PFSK-1 (cell line): Measurements from ENCODE around the gene KLHDC4.

Experiments used
- POLR2AphosphoS5 ChIP-seq: IDR thresholded peaks from 2 replicates; pipeline ENCODE4 v1.6.1; 2012; ENCODE audit warnings: low read depth, mild to moderate bottlenecking, control low read depth, low read length, moderate library complexity
- REST ChIP-seq, 2 experiments: IDR thresholded peaks; 2 replicates each; pipeline versions ENCODE4 v1.6.1 to v1.8.0; 2011 to 2012; ENCODE audit warnings: low read depth in 2 of 2, low read length in 2 of 2, control low read depth in 1 of 2, inconsistent platforms in 1 of 2, mild to moderate bottlenecking in 1 of 2, moderate library complexity in 1 of 2; ENCODE audit not compliant: insufficient read depth in 1 of 2
- SIN3A ChIP-seq: IDR thresholded peaks from 2 replicates; pipeline ENCODE4 v1.6.1; 2012; ENCODE audit warnings: mild to moderate bottlenecking, low read length, moderate library complexity, borderline replicate concordance; ENCODE audit not compliant: insufficient read depth
- TAF1 ChIP-seq: IDR thresholded peaks from 2 replicates; pipeline ENCODE4 v1.6.1; 2012; ENCODE audit warnings: low read length, control low read depth, borderline replicate concordance; ENCODE audit not compliant: insufficient read depth

- TF ChIP-seq SIN3A (no peak), POLR2AphosphoS5 (no peak), TAF1 (no peak), REST (IDR thresholded peaks at IDR 0.05; ENCODE audit: insufficient read depth in 1 of 2, low read depth in 2 of 2, low read length in 2 of 2) (no peak)
Measured at GRCh38 chr16:87721622-87722585, 43.9 kb downstream of the KLHDC4 start.
